AG04449 (cell line): ENCODE measurements around the gene WDR27.

Source experiments
- CTCF ChIA-PET: fragments of 350-600 bp; formaldehyde crosslinking; extraction: SDS; loops from one replicate; lab custom pipeline; 2021; ENCODE audit warnings: antibody characterized with exemption; lab: Yijun Ruan, JAX
- POLR2A ChIA-PET: fragments of 400-600, 350-600 bp; formaldehyde crosslinking; extraction: SDS; loops from one replicate; lab custom pipeline; 2020; ENCODE audit warnings: antibody characterized with exemption, inconsistent platforms; lab: Yijun Ruan, JAX
- DNase-seq: peaks from one replicate; pipeline ENCODE4 v3.0.0-alpha.2; 2010; ENCODE audit warnings: low read depth, low spot score
- H3K4me3 ChIP-seq: 2 replicates; pipeline ENCODE4 v1.5.1; 2011; ENCODE audit warnings: low read depth, mild to moderate bottlenecking, control low read depth, low read length
- TF ChIP-seq, protein P1 (sequence below): IDR thresholded peaks from one replicate; pipeline ENCODE4 v1.5.1; 2011; ENCODE audit warnings: mild to moderate bottlenecking, moderate library complexity, low read length, control low read depth, inconsistent platforms; ENCODE audit not compliant: insufficient read depth; ENCODE audit errors: missing control alignments

Gene WDR27

DNA sequence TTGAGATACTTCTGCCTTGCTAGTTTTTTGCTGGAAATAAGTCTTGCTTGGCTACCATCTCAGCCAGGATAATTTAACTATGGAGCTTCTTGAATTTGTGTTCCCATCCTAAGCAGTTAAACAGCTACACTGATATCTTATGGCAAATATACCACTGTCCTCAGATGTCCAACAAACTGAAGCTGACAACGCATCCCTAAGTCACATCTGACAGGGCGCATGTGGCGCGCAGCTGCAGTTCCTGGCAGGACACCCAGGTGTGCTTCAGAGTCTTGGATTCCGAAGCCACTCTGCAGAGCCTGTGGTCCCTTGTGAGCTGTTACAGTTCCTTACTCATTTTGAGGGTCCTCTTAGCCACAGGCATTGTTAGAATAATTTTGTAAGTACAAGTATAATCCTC, 127.9 kb downstream of the WDR27 start:
- H3K4me3 ChIP-seq = no peak overlapping the region
- no peak for DNase-seq
- TF ChIP-seq, protein P1, sequence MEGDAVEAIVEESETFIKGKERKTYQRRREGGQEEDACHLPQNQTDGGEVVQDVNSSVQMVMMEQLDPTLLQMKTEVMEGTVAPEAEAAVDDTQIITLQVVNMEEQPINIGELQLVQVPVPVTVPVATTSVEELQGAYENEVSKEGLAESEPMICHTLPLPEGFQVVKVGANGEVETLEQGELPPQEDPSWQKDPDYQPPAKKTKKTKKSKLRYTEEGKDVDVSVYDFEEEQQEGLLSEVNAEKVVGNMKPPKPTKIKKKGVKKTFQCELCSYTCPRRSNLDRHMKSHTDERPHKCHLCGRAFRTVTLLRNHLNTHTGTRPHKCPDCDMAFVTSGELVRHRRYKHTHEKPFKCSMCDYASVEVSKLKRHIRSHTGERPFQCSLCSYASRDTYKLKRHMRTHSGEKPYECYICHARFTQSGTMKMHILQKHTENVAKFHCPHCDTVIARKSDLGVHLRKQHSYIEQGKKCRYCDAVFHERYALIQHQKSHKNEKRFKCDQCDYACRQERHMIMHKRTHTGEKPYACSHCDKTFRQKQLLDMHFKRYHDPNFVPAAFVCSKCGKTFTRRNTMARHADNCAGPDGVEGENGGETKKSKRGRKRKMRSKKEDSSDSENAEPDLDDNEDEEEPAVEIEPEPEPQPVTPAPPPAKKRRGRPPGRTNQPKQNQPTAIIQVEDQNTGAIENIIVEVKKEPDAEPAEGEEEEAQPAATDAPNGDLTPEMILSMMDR = no peak
- CTCF ChIA-PET = no interaction called here
- POLR2A ChIA-PET = no interaction called here

DNA sequence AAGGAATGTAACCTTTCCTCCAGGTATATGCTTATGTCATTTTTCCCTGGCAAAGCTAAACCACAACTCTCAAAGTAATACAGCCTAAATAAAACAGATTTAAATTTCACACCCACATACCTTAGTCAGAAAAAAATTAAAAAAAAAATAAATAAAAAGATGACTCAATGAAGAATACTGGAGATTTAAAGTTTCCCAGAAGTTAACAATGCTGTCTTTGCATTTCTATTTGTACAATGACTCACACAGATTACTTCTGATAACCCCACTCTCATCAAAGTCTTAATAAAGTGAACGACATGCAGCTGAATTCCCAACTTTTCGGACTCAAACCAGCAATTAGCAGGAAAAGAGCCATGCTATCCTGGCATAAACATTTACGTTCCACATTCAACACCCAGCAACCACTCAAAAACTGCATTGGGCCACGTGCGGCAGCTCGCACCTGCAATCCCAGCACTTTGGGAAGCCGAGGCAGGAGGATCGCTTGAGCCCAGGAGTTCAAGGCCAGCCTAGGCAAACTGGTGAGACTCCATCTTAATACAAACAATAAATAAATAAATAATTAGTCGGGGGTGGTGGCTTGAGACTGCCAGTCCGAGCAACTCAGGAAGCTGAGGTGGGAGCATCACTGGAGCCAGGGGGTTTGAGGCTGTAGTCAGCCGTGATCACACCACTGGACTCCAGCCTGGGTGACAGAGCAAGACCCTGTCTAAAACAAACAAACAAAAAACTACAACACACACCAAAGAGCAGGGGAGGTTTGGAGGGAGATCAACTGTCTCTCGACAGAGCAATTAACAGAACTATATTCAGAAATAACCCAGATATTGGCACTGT, 130.5 kb downstream of the WDR27 start:
- POLR2A ChIA-PET = interaction anchor here (1.1 kb wide), 1 partner anchor 13 kb away, joined by 3 read pairs; no protein-coding TSS in a partner anchor
- no peak overlapping the region for H3K4me3 ChIP-seq
- CTCF ChIA-PET = no interaction called here
- TF ChIP-seq, protein P1 = no peak
- no peak for DNase-seq

DNA sequence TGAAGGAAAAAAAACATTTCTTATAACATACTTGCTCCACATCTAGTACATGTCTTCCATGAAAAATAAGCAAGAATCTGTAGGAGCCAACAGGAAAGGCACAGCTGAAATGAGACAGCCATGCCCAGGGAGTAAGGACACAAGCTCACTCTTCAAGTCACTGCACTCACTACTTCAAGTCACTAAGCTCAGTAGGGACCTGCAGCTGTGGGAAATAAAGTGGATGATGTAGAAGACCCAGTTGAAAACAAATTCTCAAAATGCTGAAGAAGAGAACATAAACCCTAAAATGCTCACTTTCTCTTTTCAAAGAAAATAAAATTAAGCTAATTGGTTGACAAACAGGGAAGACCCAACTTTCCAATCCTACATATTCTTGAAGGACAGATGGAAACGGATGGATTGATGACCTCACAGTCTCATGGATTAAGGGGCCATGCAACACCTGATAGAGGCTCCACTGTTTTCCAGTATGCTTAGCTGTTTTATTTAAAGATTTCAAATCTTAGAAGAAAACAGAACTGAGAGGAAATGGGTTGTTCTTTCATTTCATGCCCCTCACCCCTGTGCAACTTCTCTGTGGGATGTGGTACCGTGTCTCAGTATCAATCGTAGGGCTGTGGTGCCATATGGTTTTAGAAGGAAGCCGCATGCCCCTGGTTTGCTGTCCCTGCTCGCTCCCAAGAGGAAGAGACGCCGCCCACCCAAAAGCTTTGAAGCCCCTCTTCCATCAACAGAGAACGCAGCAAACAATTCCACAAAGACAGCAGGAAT, 133.3 kb downstream of the WDR27 start:
- H3K4me3 ChIP-seq = no peak overlapping the region
- ChIA-PET POLR2A (no interaction called here), CTCF (no interaction called here)
- DNase-seq = no peak
- TF ChIP-seq, protein P1 = no peak

DNA sequence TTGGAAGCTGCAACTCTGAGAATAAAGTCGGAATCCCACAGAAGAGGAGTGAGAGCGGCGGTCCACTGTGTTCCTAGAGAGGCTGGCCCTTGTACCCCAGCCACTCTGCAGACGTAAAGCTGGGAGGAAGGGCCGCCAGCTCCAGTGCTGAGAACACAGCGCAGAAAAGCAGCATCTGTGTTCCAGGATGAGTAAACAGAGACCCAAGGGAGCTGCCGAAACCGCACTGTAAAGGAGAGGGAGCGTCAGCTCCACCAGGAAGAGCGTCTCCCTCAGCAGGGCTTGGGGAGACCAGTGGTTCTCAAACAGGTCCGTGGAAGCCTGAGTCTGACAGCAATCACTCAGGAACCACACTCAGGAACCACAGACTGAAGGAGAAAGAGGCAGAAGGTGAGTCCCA, 134.0 kb downstream of the WDR27 start:
- no peak overlapping the region for H3K4me3 ChIP-seq
- TF ChIP-seq, protein P1 = no peak
- DNase-seq = no peak
- CTCF ChIA-PET = no interaction called here
- POLR2A ChIA-PET = no interaction called here

DNA sequence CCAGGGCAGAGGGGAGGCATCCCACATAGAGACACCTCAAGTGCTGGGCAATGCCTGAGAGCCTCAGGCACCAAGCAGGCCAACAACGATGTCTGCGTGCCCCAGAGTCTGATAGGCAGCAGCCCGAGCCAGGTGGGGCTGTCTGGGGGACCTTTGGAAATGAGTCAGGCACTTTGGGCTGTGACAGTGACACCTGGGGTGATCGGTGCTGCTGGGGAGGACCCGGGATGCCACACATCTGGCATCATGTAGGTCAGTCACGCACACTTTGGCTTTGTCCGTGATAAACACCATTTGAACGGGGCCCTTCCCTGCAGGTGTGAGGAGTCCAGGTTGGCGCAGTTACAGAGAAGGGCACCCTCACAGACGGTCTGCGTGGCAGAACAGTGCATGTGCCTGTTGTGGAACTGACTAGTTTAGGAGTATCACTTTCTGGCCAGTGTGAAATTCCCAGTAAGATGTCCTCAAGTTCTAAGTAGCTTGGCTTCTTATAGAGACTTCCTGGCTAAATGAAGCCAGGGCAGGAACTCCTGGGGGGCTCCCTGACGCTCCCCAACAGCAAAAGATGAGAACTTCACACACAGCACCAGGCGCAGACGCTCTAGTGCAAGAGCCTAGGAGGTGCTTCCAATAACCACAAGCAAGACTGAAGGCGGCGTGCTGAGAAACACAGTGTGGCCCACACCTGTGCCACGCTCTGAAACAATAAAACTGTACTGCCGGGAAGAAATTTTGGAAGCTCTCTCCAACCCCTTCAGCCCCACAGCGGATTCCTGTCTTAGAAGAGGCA, 134.7 kb downstream of the WDR27 start:
- TF ChIP-seq, protein P1 = no peak
- CTCF ChIA-PET = no interaction called here
- POLR2A ChIA-PET = no interaction called here

More for the DNA sequence above, 134.7 kb downstream of the WDR27 start:
- H3K4me3 ChIP-seq = no peak overlapping the region
- DNase-seq = no peak
